A549 treated with Mapracorat at 1 μM for 4 hours (cell line): ENCODE data around the gene SPIN1. TPM values are rescaled to one million over a fixed set of nuclear protein-coding genes. Genes with fewer than 3 reads are reported as not detected.

ENCODE experiments used
- total RNA-seq: library from RNA; stranded (reverse); fragments of 200-300 nt; extraction: Qiagen RNA extraction; gene quantifications from 5 replicates; pipeline ENCODE4 v1.2.3, GENCODE V29; 2022

The SPIN1 gene
- total RNA-seq, result 34.3 to 40.3 TPM (median 39.1 TPM) in 5 replicates

GRCh38 chr9:88388203-88388885, at the start of gene SPIN1:
TSS of gene SPIN1 (plus strand) at chr9:88388444. CDS start at chr9:88426540, 38,096 bp downstream.

Other genes starting within 250 kb of the SPIN1 start
- gene SPATA31C2, start 250.0 kb upstream of the SPIN1 start, total RNA-seq, result not detected in 5 replicates
- 0.66 to 1.0 TPM (median 0.87 TPM) in 5 replicates for gene NXNL2, start 146.7 kb downstream of the SPIN1 start, total RNA-seq